Spleen (tissue), 11 donors: ENCODE data around the gene PALMD. TPM values are rescaled to one million over a fixed set of nuclear protein-coding genes. Genes with fewer than 3 reads are reported as not detected.

ENCODE experiments used
- DNase-seq: peaks from one replicate; pipeline ENCODE4 v3.0.0-alpha.2; 2020
- H3K27ac ChIP-seq, 8 donors: fragments of 200-600 bp; sonication (generic) in 7 of 8; 1 replicate in 4 of 8; 2 replicates in 4 of 8; pipeline versions ENCODE4 v1.5.0 to v1.8.0; 2016 to 2021; ENCODE audit warnings: inconsistent platforms in 4 of 8, mild to moderate bottlenecking in 4 of 8, moderate library complexity in 1 of 8
- H3K27me3 ChIP-seq, 7 donors: fragments of 200-600 bp; sonication (generic) in 6 of 7; replicated peaks in 1 of 7; 1 replicate in 4 of 7; 2 replicates in 3 of 7; pipeline versions ENCODE4 v1.5.0 to v1.8.0; 2016 to 2021; ENCODE audit warnings: inconsistent platforms in 3 of 7, mild to moderate bottlenecking in 1 of 7
- H3K36me3 ChIP-seq, 6 donors: fragments of 200-600 bp; sonication (generic) in 5 of 6; 1 replicate in 4 of 6; 2 replicates in 2 of 6; pipeline versions ENCODE4 v1.5.0 to v1.8.0; 2016 to 2021; ENCODE audit warnings: inconsistent platforms in 2 of 6
- H3K4me1 ChIP-seq, 6 donors: fragments of 200-600 bp; sonication (generic) in 5 of 6; 1 replicate in 3 of 6; 2 replicates in 3 of 6; pipeline versions ENCODE4 v1.5.0 to v1.8.0; 2016 to 2021; ENCODE audit warnings: inconsistent platforms in 3 of 6
- H3K4me3 ChIP-seq, 8 donors: fragments of 200-600 bp; sonication (generic) in 7 of 8; 1 replicate in 4 of 8; 2 replicates in 4 of 8; pipeline versions ENCODE4 v1.5.0 to v1.8.0; 2016 to 2021; ENCODE audit warnings: inconsistent platforms in 4 of 8, mild to moderate bottlenecking in 4 of 8, moderate library complexity in 2 of 8
- H3K9me3 ChIP-seq, 8 donors: fragments of 200-600 bp; sonication (generic) in 7 of 8; 1 replicate in 4 of 8; 2 replicates in 4 of 8; pipeline versions ENCODE4 v1.5.0 to v1.8.0; 2016 to 2021; ENCODE audit warnings: inconsistent platforms in 4 of 8
- CTCF ChIP-seq, 11 experiments: fragments of 200-600 bp in 7 of 11; fragments of 450-650 bp in 4 of 11; sonication (generic) in 4 of 11; IDR thresholded peaks in 8 of 11; conservative IDR thresholded peaks in 3 of 11; 1 replicate in 7 of 11; 2 replicates in 4 of 11; pipeline versions ENCODE4 v1.4.0 to v1.8.0; 2016 to 2021; ENCODE audit warnings: antibody characterized with exemption in 11 of 11, inconsistent platforms in 4 of 11, mild to moderate bottlenecking in 1 of 11
- POLR2A ChIP-seq, 3 donors: fragments of 450-650 bp; IDR thresholded peaks; one replicate each; pipeline ENCODE4 v1.5.1; 2017; ENCODE audit warnings: antibody characterized with exemption in 3 of 3, mild to moderate bottlenecking in 1 of 3
- POLR2AphosphoS5 ChIP-seq, 3 donors: sonication (generic); formaldehyde crosslinking; IDR thresholded peaks; one replicate each; pipeline ENCODE4 v1.5.1; 2017; ENCODE audit warnings: antibody characterized with exemption in 3 of 3
- WGBS, 5 donors: extraction: QIAGEN DNeasy Blood & Tissue Kit in 3 of 5; methylation state at CpG; one replicate each; pipeline versions ENCODE4 v1.1.5 to v1.1.7; 2013 to 2018; 5-methylcytosine and 5-hydroxymethylcytosine counted together
- intact Hi-C: fragments of 100-400 bp; cut with DNase I; formaldehyde crosslinking; loops from one replicate; pipeline ENCODE4 v1.15.0; 2023; ENCODE audit warnings: low total_unique reads
- polyA plus RNA-seq, 3 donors: library from polyadenylated mRNA; stranded (reverse); fragments of 200-250 nt; gene quantifications; one replicate each; pipeline ENCODE4 v1.2.1, GENCODE V29; 2013
- total RNA-seq, 7 donors: library from RNA; depleted of rRNA in 3 of 7; stranded (reverse); fragments of >200 nt in 3 of 7; fragmentation: NEBNext Ultra II Directional in 4 of 7; extraction: Animal tissue kit (Norgen Biotek cat#: 25700) in 4 of 7; gene quantifications; one replicate each; pipeline versions ENCODE4 v1.1.0 to v1.2.1, GENCODE V29; 2016 to 2021
- donor health status: healthy with polysubstance abuse.
- donor health status: DM: no; HTN: no; CAD: no; lungs with moderate emphysema.
- donor health status: DM: no; HTN: no; CAD: no.
- donor health status: Bipolar disorder and iron deficiency.
- donor health status: healthy.
- donor health status: DM: no; HTN: no; CAD: no.
- donor health status: DM: yes; HTN: yes; CAD: no.

The PALMD gene
- total and polyA plus RNA-seq, 10 donors, result 2.9 to 16.8 (median 7.7) TPM

GRCh38 chr1:99726818-99727217, 80.9 kb downstream of the PALMD start:
- no peak overlapping the region for H3K27ac ChIP-seq
- no peaks in the 10 kb centered on the region for H3K4me1 ChIP-seq
- TF ChIP-seq POLR2AphosphoS5 (IDR thresholded peaks at IDR 0.05), result no peak
- no peak for TF ChIP-seq CTCF (IDR thresholded peaks at IDR 0.05 in 8 of 11, conservative IDR thresholded peaks at IDR 0.05 in 3 of 11)
- TF ChIP-seq POLR2A (IDR thresholded peaks at IDR 0.05), result no peak
- DNase-seq, result no peak
- H3K27me3 ChIP-seq, result no peaks in the 10 kb centered on the region
- 86 to 95% (median 90%) methylated on average over 2 of the region's 2 CpGs for WGBS, 5 donors
- no peak overlapping the region for H3K4me3 ChIP-seq
- H3K9me3 ChIP-seq, result no peaks in the 10 kb centered on the region
- intact Hi-C loops, result no loop called here
- H3K36me3 ChIP-seq, result peaks cover 0 to 20% (median 0%) of the 10 kb centered on the region in 6 donors

GRCh38 chr1:99727575-99728185, 81.8 kb downstream of the PALMD start:
- 68 to 82% (median 77%) methylated on average over 4 of the region's 4 CpGs for WGBS, 5 donors
- intact Hi-C loops, result no loop called here
- Histone ChIP-seq H3K27ac (peak overlapping the region in 2 of 8 donors; percentile 12 to 24), H3K27me3 (no peaks in the 10 kb centered on the region), H3K36me3 (peaks cover 0 to 20% (median 0%) of the 10 kb centered on the region in 6 donors), H3K4me3 (no peak overlapping the region), H3K4me1 (no peaks in the 10 kb centered on the region), H3K9me3 (no peaks in the 10 kb centered on the region)
- TF ChIP-seq POLR2AphosphoS5 (IDR thresholded peaks at IDR 0.05) (no peak), POLR2A (IDR thresholded peaks at IDR 0.05) (no peak), CTCF (IDR thresholded peaks at IDR 0.05 in 8 of 11, conservative IDR thresholded peaks at IDR 0.05 in 3 of 11) (no peak)
- DNase-seq, result no peak

GRCh38 chr1:99728494-99729235, 82.8 kb downstream of the PALMD start:
- no peak for DNase-seq
- no peaks in the 10 kb centered on the region for H3K4me1 ChIP-seq
- peaks cover 0 to 20% (median 0%) of the 10 kb centered on the region in 6 donors for H3K36me3 ChIP-seq
- peak overlapping the region in 6 of 8 donors; percentile 7 to 47 (median 14) for H3K27ac ChIP-seq
- WGBS, 5 donors, result 59 to 69% (median 65%) methylated on average over 4 of the region's 4 CpGs
- peak overlapping the region in 1 of 8 donors; percentile 33 for H3K4me3 ChIP-seq
- peak in 8 of 11 experiments; percentile 23 to 55 (median 38) for TF ChIP-seq CTCF (IDR thresholded peaks at IDR 0.05 in 8 of 11, conservative IDR thresholded peaks at IDR 0.05 in 3 of 11)
- no peak for TF ChIP-seq POLR2A (IDR thresholded peaks at IDR 0.05)
- intact Hi-C loops, result no loop called here
- H3K9me3 ChIP-seq, result no peaks in the 10 kb centered on the region
- H3K27me3 ChIP-seq, result no peaks in the 10 kb centered on the region

- WGBS, 5 donors, result 86 to 96% (median 90%) methylated on average over 1 of the region's 1 CpG
- Histone ChIP-seq H3K4me1 (no peaks in the 10 kb centered on the region), H3K27me3 (no peaks in the 10 kb centered on the region), H3K4me3 (no peak overlapping the region), H3K36me3 (peaks cover 0 to 6% (median 0%) of the 10 kb centered on the region in 6 donors), H3K27ac (no peak overlapping the region), H3K9me3 (no peaks in the 10 kb centered on the region)
- TF ChIP-seq CTCF (IDR thresholded peaks at IDR 0.05 in 8 of 11, conservative IDR thresholded peaks at IDR 0.05 in 3 of 11) (no peak), POLR2AphosphoS5 (IDR thresholded peaks at IDR 0.05) (no peak), POLR2A (IDR thresholded peaks at IDR 0.05) (no peak)
- no peak for DNase-seq
- intact Hi-C loops, result no loop called here
These were observed 85.5 kb downstream of the PALMD start for GRCh38 chr1:99731384-99731783.
